HUES6 (cell line): ENCODE measurements around the gene GMPPA.
A peak's percentile ranks its signal among the peaks of the same experiment; 100 is the strongest.

ENCODE experiments used
- H3K27ac ChIP-seq: 2 replicates; pipeline ENCODE4 v1.7.0; 2013; ENCODE audit warnings: low read depth, mild to moderate bottlenecking, low read length, inconsistent platforms
- H3K27me3 ChIP-seq: 2 replicates; pipeline ENCODE4 v1.6.1; 2013; ENCODE audit warnings: low read length; ENCODE audit not compliant: control insufficient read depth, insufficient read depth
- H3K36me3 ChIP-seq: 2 replicates; pipeline ENCODE4 v1.6.1; 2013; ENCODE audit warnings: low read length; ENCODE audit not compliant: control insufficient read depth, insufficient read depth
- H3K4me1 ChIP-seq: 2 replicates; pipeline ENCODE4 v1.6.1; 2013; ENCODE audit warnings: low read length; ENCODE audit not compliant: control insufficient read depth, insufficient read depth
- H3K4me3 ChIP-seq: 2 replicates; pipeline ENCODE4 v1.5.1; 2013; ENCODE audit warnings: low read depth, low read length
- H3K9ac ChIP-seq: one replicate; pipeline ENCODE4 v1.6.1; 2013; ENCODE audit warnings: mild to moderate bottlenecking, low read length
- H3K9me3 ChIP-seq: 2 replicates; pipeline ENCODE4 v1.6.1; 2013; ENCODE audit warnings: low read depth, low read length; ENCODE audit not compliant: control insufficient read depth, insufficient read depth

GMPPA gene

GRCh38 chr2:219508971-219509779 lies 10.5 kb downstream of the GMPPA start:
- H3K36me3 ChIP-seq, result peaks cover 19% of the 10 kb centered on the region
- H3K4me3 ChIP-seq, result peak overlapping the region; percentile 60; the same call in 1 of the 2 replicates
- H3K27me3 ChIP-seq, result peaks cover 31% of the 10 kb centered on the region
- no peaks in the 10 kb centered on the region for H3K9me3 ChIP-seq
- no peak overlapping the region for H3K27ac ChIP-seq
- no peak overlapping the region for H3K9ac ChIP-seq
- H3K4me1 ChIP-seq, result peaks cover 62% of the 10 kb centered on the region

GRCh38 chr2:219509780-219510511 lies 11.3 kb downstream of the GMPPA start:
- H3K36me3 ChIP-seq, result peaks cover 11% of the 10 kb centered on the region
- peak overlapping the region; percentile 60 for H3K4me3 ChIP-seq
- no peaks in the 10 kb centered on the region for H3K9me3 ChIP-seq
- H3K9ac ChIP-seq, result no peak overlapping the region
- H3K27me3 ChIP-seq, result peaks cover 39% of the 10 kb centered on the region
- no peak overlapping the region for H3K27ac ChIP-seq
- peaks cover 67% of the 10 kb centered on the region for H3K4me1 ChIP-seq

GRCh38 chr2:219510512-219511135 lies 11.9 kb downstream of the GMPPA start:
- Histone ChIP-seq H3K9me3 (no peaks in the 10 kb centered on the region), H3K4me3 (peak overlapping the region; percentile 60), H3K27ac (no peak overlapping the region), H3K27me3 (peaks cover 45% of the 10 kb centered on the region), H3K36me3 (peaks cover 7% of the 10 kb centered on the region), H3K4me1 (peaks cover 67% of the 10 kb centered on the region), H3K9ac (no peak overlapping the region)

GRCh38 chr2:219511547-219512325 lies 13.0 kb downstream of the GMPPA start:
- peaks cover 56% of the 10 kb centered on the region for H3K27me3 ChIP-seq
- peaks cover 57% of the 10 kb centered on the region for H3K4me1 ChIP-seq
- no peaks in the 10 kb centered on the region for H3K36me3 ChIP-seq
- H3K9ac ChIP-seq, result no peak overlapping the region
- H3K4me3 ChIP-seq, result no peak overlapping the region
- H3K27ac ChIP-seq, result no peak overlapping the region
- H3K9me3 ChIP-seq, result no peaks in the 10 kb centered on the region

- Histone ChIP-seq H3K27ac (no peak overlapping the region), H3K4me1 (peaks cover 48% of the 10 kb centered on the region), H3K27me3 (peaks cover 66% of the 10 kb centered on the region)
Measured at GRCh38 chr2:219512524-219513216, 14.0 kb downstream of the GMPPA start.

GRCh38 chr2:219513787-219514186 lies 15.1 kb downstream of the GMPPA start:
- Histone ChIP-seq H3K4me3 (peak overlapping the region; percentile 19; the same call in 1 of the 2 replicates), H3K36me3 (no peaks in the 10 kb centered on the region), H3K27ac (no peak overlapping the region), H3K9ac (no peak overlapping the region), H3K9me3 (no peaks in the 10 kb centered on the region), H3K4me1 (peaks cover 48% of the 10 kb centered on the region), H3K27me3 (peaks cover 76% of the 10 kb centered on the region)

More at GRCh38 chr2:219512524-219513216, 14.0 kb downstream of the GMPPA start:
- no peaks in the 10 kb centered on the region for H3K9me3 ChIP-seq
- H3K4me3 ChIP-seq, result no peak overlapping the region
- no peaks in the 10 kb centered on the region for H3K36me3 ChIP-seq
- no peak overlapping the region for H3K9ac ChIP-seq

- H3K9me3 ChIP-seq, result no peaks in the 10 kb centered on the region
- H3K4me1 ChIP-seq, result peaks cover 44% of the 10 kb centered on the region
- H3K36me3 ChIP-seq, result no peaks in the 10 kb centered on the region
- H3K27me3 ChIP-seq, result peaks cover 76% of the 10 kb centered on the region
- H3K27ac ChIP-seq, result no peak within 1 kb of the TSS
- H3K4me3 ChIP-seq, result peak within 1 kb of the TSS; percentile 19; the same call in 1 of the 2 replicates
- H3K9ac ChIP-seq, result no peak within 1 kb of the TSS
Measured at GRCh38 chr2:219514196-219514761, 15.6 kb downstream of the GMPPA start, which contains the start of gene ASIC4. TSS of gene ASIC4 (plus strand) at chr2:219514482. CDS start at chr2:219514725, 243 bp downstream.

GRCh38 chr2:219514836-219515235 lies 16.1 kb downstream of the GMPPA start:
- Histone ChIP-seq H3K27ac (no peak overlapping the region), H3K36me3 (no peaks in the 10 kb centered on the region), H3K4me3 (no peak overlapping the region), H3K4me1 (peaks cover 42% of the 10 kb centered on the region), H3K9me3 (no peaks in the 10 kb centered on the region), H3K9ac (no peak overlapping the region), H3K27me3 (peaks cover 76% of the 10 kb centered on the region)

- peaks cover 74% of the 10 kb centered on the region for H3K27me3 ChIP-seq
- no peak overlapping the region for H3K4me3 ChIP-seq
- H3K4me1 ChIP-seq, result peaks cover 48% of the 10 kb centered on the region
Measured at GRCh38 chr2:219515874-219516629, 17.4 kb downstream of the GMPPA start.

More at GRCh38 chr2:219515874-219516629, 17.4 kb downstream of the GMPPA start:
- Histone ChIP-seq H3K9me3 (no peaks in the 10 kb centered on the region), H3K9ac (no peak overlapping the region), H3K36me3 (no peaks in the 10 kb centered on the region), H3K27ac (no peak overlapping the region)
